ENCODE measurements around the gene PIP4K2A. TPM values are rescaled to one million over a fixed set of nuclear protein-coding genes. Genes with fewer than 3 reads are reported as not detected.

The PIP4K2A gene
- total RNA-seq, 1 donor from 2014 or later: 110 TPM

GRCh38 chr10:22609719-22610465 is 104.5 kb downstream of the PIP4K2A start:
- peaks cover 65% of the 10 kb centered on the region for H3K36me3 Mint-ChIP-seq (ENCODE audit: low read depth, unreplicated experiment)
- peaks cover 8% of the 10 kb centered on the region for H3K27me3 Mint-ChIP-seq (ENCODE audit: unreplicated experiment)
- no peaks in the 10 kb centered on the region for H3K9me3 Mint-ChIP-seq (ENCODE audit: unreplicated experiment)
- H3K4me3 Mint-ChIP-seq (ENCODE audit: unreplicated experiment): no peak overlapping the region
- peaks cover 62% of the 10 kb centered on the region for H3K4me1 Mint-ChIP-seq (ENCODE audit: unreplicated experiment)
- H3K27ac Mint-ChIP-seq (ENCODE audit: unreplicated experiment): peak overlapping the region; percentile 13
- DNase-seq (ENCODE audit: low spot score): no peak
- no peak for TF ChIP-seq CTCF (IDR thresholded peaks at IDR 0.05; ENCODE audit: unreplicated experiment)

- no peak overlapping the region for H3K4me3 Mint-ChIP-seq (ENCODE audit: unreplicated experiment)
- DNase-seq (ENCODE audit: low spot score): no peak
- H3K9me3 Mint-ChIP-seq (ENCODE audit: unreplicated experiment): no peaks in the 10 kb centered on the region
- peaks cover 65% of the 10 kb centered on the region for H3K36me3 Mint-ChIP-seq (ENCODE audit: low read depth, unreplicated experiment)
- H3K27ac Mint-ChIP-seq (ENCODE audit: unreplicated experiment): no peak overlapping the region
- no peak for TF ChIP-seq CTCF (IDR thresholded peaks at IDR 0.05; ENCODE audit: unreplicated experiment)
- H3K4me1 Mint-ChIP-seq (ENCODE audit: unreplicated experiment): peaks cover 58% of the 10 kb centered on the region
- H3K27me3 Mint-ChIP-seq (ENCODE audit: unreplicated experiment): peaks cover 8% of the 10 kb centered on the region
Measured at GRCh38 chr10:22609251-22609650, 105.1 kb downstream of the PIP4K2A start.

- no peak overlapping the region for H3K27ac Mint-ChIP-seq (ENCODE audit: unreplicated experiment)
- H3K4me3 Mint-ChIP-seq (ENCODE audit: unreplicated experiment): no peak overlapping the region
- no peak for DNase-seq (ENCODE audit: low spot score)
- no peaks in the 10 kb centered on the region for H3K9me3 Mint-ChIP-seq (ENCODE audit: unreplicated experiment)
- peaks cover 4% of the 10 kb centered on the region for H3K27me3 Mint-ChIP-seq (ENCODE audit: unreplicated experiment)
- TF ChIP-seq CTCF (IDR thresholded peaks at IDR 0.05; ENCODE audit: unreplicated experiment): no peak
- peaks cover 49% of the 10 kb centered on the region for H3K36me3 Mint-ChIP-seq (ENCODE audit: low read depth, unreplicated experiment)
- peaks cover 38% of the 10 kb centered on the region for H3K4me1 Mint-ChIP-seq (ENCODE audit: unreplicated experiment)
Measured at GRCh38 chr10:22607261-22607660, 107.1 kb downstream of the PIP4K2A start.

GRCh38 chr10:22606164-22606614 is 108.2 kb downstream of the PIP4K2A start:
- Mint-ChIP-seq H3K4me3 (ENCODE audit: unreplicated experiment) (no peak overlapping the region), H3K9me3 (ENCODE audit: unreplicated experiment) (no peaks in the 10 kb centered on the region), H3K4me1 (ENCODE audit: unreplicated experiment) (peaks cover 36% of the 10 kb centered on the region), H3K27me3 (ENCODE audit: unreplicated experiment) (no peaks in the 10 kb centered on the region), H3K27ac (ENCODE audit: unreplicated experiment) (peak overlapping the region; percentile 36), H3K36me3 (ENCODE audit: low read depth, unreplicated experiment) (peaks cover 46% of the 10 kb centered on the region)
- no peak for TF ChIP-seq CTCF (IDR thresholded peaks at IDR 0.05; ENCODE audit: unreplicated experiment)
- no peak for DNase-seq (ENCODE audit: low spot score)

- Mint-ChIP-seq H3K9me3 (ENCODE audit: unreplicated experiment) (no peaks in the 10 kb centered on the region), H3K36me3 (ENCODE audit: low read depth, unreplicated experiment) (peaks cover 40% of the 10 kb centered on the region), H3K4me1 (ENCODE audit: unreplicated experiment) (peaks cover 42% of the 10 kb centered on the region), H3K27ac (ENCODE audit: unreplicated experiment) (no peak overlapping the region), H3K27me3 (ENCODE audit: unreplicated experiment) (no peaks in the 10 kb centered on the region), H3K4me3 (ENCODE audit: unreplicated experiment) (no peak overlapping the region)
- no peak for TF ChIP-seq CTCF (IDR thresholded peaks at IDR 0.05; ENCODE audit: unreplicated experiment)
- DNase-seq (ENCODE audit: low spot score): no peak
Measured at GRCh38 chr10:22605168-22605567, 109.2 kb downstream of the PIP4K2A start.

Data from endothelial cell (in vitro differentiated cells).